ENCODE data around the gene PRR12.

Gene PRR12

DNA sequence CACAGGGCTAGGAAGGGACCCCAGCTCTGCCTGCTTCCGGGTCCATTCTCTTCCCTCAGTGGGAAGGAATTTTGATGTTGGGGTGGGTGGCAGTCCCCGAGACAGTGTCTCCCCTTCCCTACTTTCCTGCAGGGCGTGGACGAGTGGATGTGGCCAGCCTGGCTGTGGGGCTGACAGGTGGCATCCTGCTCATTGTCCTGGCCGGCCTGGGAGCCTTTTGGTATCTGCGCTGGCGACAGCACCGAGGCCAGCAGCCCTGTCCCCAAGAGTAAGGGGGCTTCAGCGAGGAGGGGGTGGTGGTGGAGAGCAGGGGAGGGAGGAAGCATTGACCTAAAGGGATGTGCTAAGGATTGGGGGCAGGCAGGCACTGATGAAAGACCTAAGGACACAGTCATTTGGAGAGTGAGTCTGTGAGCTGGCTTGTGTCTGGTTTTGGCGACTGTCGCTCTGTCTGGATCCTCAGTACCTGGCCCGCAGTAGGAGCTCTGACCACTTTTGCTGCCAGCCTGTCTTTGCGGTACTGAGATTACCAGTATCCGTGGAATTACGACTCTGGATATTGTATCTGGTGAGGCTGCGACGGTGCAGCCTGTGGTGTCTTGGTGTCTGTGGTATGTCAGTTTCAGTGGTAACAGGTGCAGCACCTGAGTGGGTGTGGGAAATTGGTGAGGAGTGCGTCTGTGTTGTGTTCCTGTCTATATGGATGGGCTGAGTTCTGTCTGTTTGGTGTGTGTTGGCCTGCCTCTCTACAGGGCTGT lies 2.4 kb upstream of the PRR12 start:
- no peak overlapping the region for H3K9ac ChIP-seq
- H3K79me2 ChIP-seq = no peaks in the 10 kb centered on the region
- H3K4me2 ChIP-seq (ENCODE audit: low read length) = no peak overlapping the region
- H3K9me3 ChIP-seq (ENCODE audit: control insufficient read depth, low read length) = no peaks in the 10 kb centered on the region
- H3K27ac ChIP-seq = no peak overlapping the region
- H2AFZ ChIP-seq = no peak overlapping the region
- H3K27me3 ChIP-seq (ENCODE audit: control insufficient read depth, insufficient read depth, low read length) = no peaks in the 10 kb centered on the region
- no peaks in the 10 kb centered on the region for H3K36me3 ChIP-seq (ENCODE audit: control insufficient read depth, insufficient read depth, low read length)
- TF ChIP-seq, protein P1, sequence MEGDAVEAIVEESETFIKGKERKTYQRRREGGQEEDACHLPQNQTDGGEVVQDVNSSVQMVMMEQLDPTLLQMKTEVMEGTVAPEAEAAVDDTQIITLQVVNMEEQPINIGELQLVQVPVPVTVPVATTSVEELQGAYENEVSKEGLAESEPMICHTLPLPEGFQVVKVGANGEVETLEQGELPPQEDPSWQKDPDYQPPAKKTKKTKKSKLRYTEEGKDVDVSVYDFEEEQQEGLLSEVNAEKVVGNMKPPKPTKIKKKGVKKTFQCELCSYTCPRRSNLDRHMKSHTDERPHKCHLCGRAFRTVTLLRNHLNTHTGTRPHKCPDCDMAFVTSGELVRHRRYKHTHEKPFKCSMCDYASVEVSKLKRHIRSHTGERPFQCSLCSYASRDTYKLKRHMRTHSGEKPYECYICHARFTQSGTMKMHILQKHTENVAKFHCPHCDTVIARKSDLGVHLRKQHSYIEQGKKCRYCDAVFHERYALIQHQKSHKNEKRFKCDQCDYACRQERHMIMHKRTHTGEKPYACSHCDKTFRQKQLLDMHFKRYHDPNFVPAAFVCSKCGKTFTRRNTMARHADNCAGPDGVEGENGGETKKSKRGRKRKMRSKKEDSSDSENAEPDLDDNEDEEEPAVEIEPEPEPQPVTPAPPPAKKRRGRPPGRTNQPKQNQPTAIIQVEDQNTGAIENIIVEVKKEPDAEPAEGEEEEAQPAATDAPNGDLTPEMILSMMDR (IDR thresholded peaks at IDR 0.05) = no peak
- no peak overlapping the region for H3K4me3 ChIP-seq (ENCODE audit: low read depth, low read length)
- peaks cover 2% of the 10 kb centered on the region for H3K4me1 ChIP-seq

DNA sequence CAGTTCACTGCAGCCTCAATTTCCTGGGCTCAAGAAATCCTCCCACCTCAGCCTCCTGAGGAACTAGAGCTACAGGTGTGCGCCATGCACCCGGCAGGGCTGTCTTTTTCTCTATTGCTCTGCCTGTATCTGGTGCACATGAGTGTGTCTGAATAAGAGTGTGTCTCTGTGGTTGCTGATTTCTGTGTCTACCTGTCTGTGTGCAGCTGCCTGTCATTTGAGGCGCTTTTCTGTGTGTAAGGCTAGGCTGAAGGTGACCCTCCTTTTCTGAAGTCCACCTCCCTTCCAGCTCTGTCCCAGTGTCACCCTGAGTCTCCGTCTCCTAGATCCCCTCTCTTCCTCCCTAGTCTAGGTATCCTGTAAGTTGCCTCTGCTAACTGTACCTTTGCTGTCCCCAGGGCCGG lies 1.5 kb upstream of the PRR12 start:
- no peak overlapping the region for H3K4me2 ChIP-seq (ENCODE audit: low read length)
- H3K27ac ChIP-seq = peak overlapping the region; percentile 96
- H3K27me3 ChIP-seq (ENCODE audit: control insufficient read depth, insufficient read depth, low read length) = no peaks in the 10 kb centered on the region
- H3K4me3 ChIP-seq (ENCODE audit: low read depth, low read length) = no peak overlapping the region
- no peak overlapping the region for H3K9ac ChIP-seq
- no peaks in the 10 kb centered on the region for H3K36me3 ChIP-seq (ENCODE audit: control insufficient read depth, insufficient read depth, low read length)
- TF ChIP-seq, protein P1 (IDR thresholded peaks at IDR 0.05) = no peak
- H2AFZ ChIP-seq = peak overlapping the region; percentile 45
- peaks cover 2% of the 10 kb centered on the region for H3K4me1 ChIP-seq
- no peaks in the 10 kb centered on the region for H3K9me3 ChIP-seq (ENCODE audit: control insufficient read depth, low read length)
- H3K79me2 ChIP-seq = no peaks in the 10 kb centered on the region

DNA sequence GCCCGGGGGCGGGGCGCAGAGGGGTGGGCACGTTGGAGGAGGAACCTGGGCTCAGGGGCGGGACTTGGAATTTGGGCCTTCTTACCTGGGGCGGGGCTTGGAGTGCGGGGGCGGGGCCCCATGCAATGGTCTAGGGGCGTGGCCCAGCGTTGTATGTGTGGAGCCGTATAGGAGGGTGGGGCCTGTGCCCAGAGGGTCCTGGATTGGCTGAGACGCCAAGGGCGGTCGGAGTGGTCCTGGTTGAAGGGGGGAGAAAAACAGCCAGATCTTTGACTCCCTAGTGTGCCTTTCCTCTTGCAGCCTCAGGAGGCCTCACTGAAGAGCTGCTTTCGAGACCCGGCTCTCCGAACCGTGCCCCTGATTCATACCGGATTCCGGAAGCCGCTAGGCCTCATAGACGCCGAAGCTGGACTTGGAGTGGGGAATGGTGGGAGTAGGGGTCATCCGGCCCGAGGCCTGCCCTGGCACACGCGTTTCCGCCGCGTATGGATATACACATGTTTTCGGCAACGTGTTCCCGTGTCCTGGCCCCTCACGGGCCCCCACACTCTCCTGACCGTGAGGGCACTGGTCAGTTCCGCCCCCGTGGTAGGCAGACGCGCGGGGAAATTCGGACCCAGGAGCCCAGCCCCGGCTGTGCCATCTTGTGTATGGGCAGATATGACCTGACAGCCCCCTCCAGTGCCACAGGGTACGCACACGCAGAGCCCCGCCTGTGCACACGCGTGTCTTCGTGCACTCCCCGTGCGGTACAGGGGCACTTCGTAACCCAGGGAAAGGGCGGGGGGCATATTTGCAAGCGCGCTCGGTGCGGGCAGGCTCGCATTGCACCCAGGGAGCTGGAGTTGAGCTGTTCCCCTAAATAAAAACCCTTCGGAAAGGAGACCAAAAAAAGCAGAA lies 661 bp upstream of the PRR12 start:
- Histone ChIP-seq H3K4me3 (ENCODE audit: low read depth, low read length) (peak overlapping the region; percentile 90), H2AFZ (peak overlapping the region; percentile 82), H3K4me2 (ENCODE audit: low read length) (peak overlapping the region; percentile 100), H3K9ac (peak overlapping the region; percentile 80), H3K27me3 (ENCODE audit: control insufficient read depth, insufficient read depth, low read length) (no peaks in the 10 kb centered on the region), H3K4me1 (peaks cover 2% of the 10 kb centered on the region), H3K9me3 (ENCODE audit: control insufficient read depth, low read length) (no peaks in the 10 kb centered on the region), H3K79me2 (peaks cover 4% of the 10 kb centered on the region), H3K27ac (peak overlapping the region; percentile 96), H3K36me3 (ENCODE audit: control insufficient read depth, insufficient read depth, low read length) (no peaks in the 10 kb centered on the region)
- TF ChIP-seq, protein P1 (IDR thresholded peaks at IDR 0.05) = peak; percentile 21

DNA sequence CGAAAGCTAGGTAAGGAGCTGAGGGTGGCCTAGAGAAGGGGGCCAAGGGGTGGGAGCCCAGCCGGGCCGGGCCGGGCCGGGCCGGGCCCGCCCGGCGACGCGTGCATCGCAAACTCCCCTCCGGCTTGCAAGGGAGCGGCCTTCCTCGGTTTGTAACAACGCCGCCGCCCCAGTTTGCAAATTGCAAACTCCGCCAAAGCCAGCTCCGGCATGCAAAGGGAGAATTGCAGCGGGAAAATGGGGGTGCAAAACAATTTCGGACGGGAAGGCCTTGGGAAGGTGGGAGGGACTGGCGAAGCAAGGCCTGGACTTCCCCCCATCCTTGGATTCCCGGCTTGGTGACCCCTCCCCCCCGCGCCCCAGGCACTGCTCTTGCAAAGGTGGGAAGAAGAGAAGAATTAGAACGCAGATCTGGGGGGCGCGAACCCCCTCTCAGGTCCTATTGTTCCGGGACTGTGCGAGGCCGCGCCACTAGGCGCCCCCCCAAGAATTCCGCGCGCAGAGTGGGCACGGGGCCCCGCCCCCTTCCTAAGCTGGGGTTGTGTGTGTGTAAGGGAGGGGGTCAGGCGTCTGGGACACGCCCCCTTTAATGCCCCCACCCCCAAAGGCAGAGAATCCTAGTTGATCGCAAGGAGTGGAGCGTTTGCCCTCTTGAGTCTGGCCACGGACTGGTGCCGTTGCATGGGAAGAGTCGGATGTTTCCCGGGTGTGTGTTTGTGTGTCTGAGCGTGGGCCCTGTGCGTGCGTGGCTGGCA lies 926 bp downstream of the PRR12 start:
- H3K79me2 ChIP-seq = peaks cover 11% of the 10 kb centered on the region
- H3K27me3 ChIP-seq (ENCODE audit: control insufficient read depth, insufficient read depth, low read length) = no peaks in the 10 kb centered on the region
- peak overlapping the region; percentile 87 for H3K4me3 ChIP-seq (ENCODE audit: low read depth, low read length)
- peaks cover 2% of the 10 kb centered on the region for H3K4me1 ChIP-seq
- H3K27ac ChIP-seq = peak overlapping the region; percentile 78
- H2AFZ ChIP-seq = peak overlapping the region; percentile 62
- H3K9me3 ChIP-seq (ENCODE audit: control insufficient read depth, low read length) = no peaks in the 10 kb centered on the region
- no peaks in the 10 kb centered on the region for H3K36me3 ChIP-seq (ENCODE audit: control insufficient read depth, insufficient read depth, low read length)
- peak overlapping the region; percentile 12 for H3K9ac ChIP-seq
- peak overlapping the region; percentile 94 for H3K4me2 ChIP-seq (ENCODE audit: low read length)
- TF ChIP-seq, protein P1 (IDR thresholded peaks at IDR 0.05) = no peak

Measured in parathyroid adenoma (tissue), 2 donors.